Measurements from ENCODE around the gene ARAF.
"Not testable (repeated sequence)": the region's sequence is repeated elsewhere in the genome, so short reads cannot be mapped to it uniquely, and the experiment has no call there.

The ARAF gene

GRCh38 chrX:47560934-47561658 lies at the start of gene ARAF:
Gene ARAF, plus strand, starts transcription at chrX:47561205. Its CDS starts 1,763 bp downstream, at chrX:47562968.
- peak; percentile 27 for DNase-seq

- DNase-seq: not testable (repeated sequence)
These were observed 48.6 kb upstream of the ARAF start for GRCh38 chrX:47512383-47512782.

GRCh38 chrX:47513034-47513965 lies 47.7 kb upstream of the ARAF start:
- DNase-seq: not testable (repeated sequence)

GRCh38 chrX:47514533-47515235 lies 46.3 kb upstream of the ARAF start:
- no peak for DNase-seq

GRCh38 chrX:47515941-47516665 lies 44.9 kb upstream of the ARAF start:
- no peak for DNase-seq

GRCh38 chrX:47518144-47518543 lies 42.9 kb upstream of the ARAF start:
- DNase-seq: no peak

- peak; percentile 11 for DNase-seq
These were observed 37.7 kb upstream of the ARAF start for GRCh38 chrX:47523297-47523696.

GRCh38 chrX:47523713-47524166 lies 37.3 kb upstream of the ARAF start:
- no peak for DNase-seq

- DNase-seq: no peak
These were observed 31.5 kb upstream of the ARAF start for GRCh38 chrX:47529548-47529947.

GRCh38 chrX:47530049-47530448 lies 31.0 kb upstream of the ARAF start:
- DNase-seq: no peak

- no peak for DNase-seq
These were observed 21.1 kb upstream of the ARAF start for GRCh38 chrX:47539860-47540259.

GRCh38 chrX:47540754-47541538 lies 20.1 kb upstream of the ARAF start:
- no peak for DNase-seq

GRCh38 chrX:47543496-47543895 lies 17.5 kb upstream of the ARAF start:
- no peak for DNase-seq

- DNase-seq: no peak
These were observed 4.9 kb upstream of the ARAF start for GRCh38 chrX:47556045-47556623.

GRCh38 chrX:47558436-47558835 lies 2.6 kb upstream of the ARAF start:
- DNase-seq: no peak

- DNase-seq: no peak
These were observed 649 bp upstream of the ARAF start for GRCh38 chrX:47560179-47560933.

GRCh38 chrX:47561659-47562151 lies 700 bp downstream of the ARAF start:
- DNase-seq: no peak

GRCh38 chrX:47562615-47563243 lies 1.7 kb downstream of the ARAF start:
- no peak for DNase-seq

GRCh38 chrX:47563801-47564315 lies 2.9 kb downstream of the ARAF start:
- DNase-seq: no peak

Measured in cortex of kidney (tissue), 1 donor.